Measurements from ENCODE around the gene AADACL3.

AADACL3 gene

DNA sequence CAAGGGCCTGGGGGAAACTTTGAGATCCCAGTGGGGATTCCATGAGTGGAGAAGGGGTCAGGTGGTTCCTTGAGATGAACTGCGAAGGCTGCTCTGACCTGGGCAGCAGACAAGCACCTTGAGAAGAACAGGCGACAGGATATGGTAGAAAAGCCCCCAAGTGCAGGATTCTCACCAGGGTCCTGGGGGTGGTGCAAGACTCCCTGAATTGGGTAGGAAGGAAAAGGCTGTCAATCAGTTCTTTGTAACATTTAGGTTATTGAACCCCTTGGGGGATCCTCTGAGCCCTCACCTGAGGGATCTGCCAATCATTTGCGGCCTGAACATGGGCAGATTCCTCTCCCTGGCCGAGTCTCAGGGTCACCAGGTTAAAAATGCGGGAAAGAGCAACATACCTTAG is 55.3 kb downstream of the AADACL3 start:
- no peak for DNase-seq (ENCODE audit: low read depth)
- TF ChIP-seq, protein P1, sequence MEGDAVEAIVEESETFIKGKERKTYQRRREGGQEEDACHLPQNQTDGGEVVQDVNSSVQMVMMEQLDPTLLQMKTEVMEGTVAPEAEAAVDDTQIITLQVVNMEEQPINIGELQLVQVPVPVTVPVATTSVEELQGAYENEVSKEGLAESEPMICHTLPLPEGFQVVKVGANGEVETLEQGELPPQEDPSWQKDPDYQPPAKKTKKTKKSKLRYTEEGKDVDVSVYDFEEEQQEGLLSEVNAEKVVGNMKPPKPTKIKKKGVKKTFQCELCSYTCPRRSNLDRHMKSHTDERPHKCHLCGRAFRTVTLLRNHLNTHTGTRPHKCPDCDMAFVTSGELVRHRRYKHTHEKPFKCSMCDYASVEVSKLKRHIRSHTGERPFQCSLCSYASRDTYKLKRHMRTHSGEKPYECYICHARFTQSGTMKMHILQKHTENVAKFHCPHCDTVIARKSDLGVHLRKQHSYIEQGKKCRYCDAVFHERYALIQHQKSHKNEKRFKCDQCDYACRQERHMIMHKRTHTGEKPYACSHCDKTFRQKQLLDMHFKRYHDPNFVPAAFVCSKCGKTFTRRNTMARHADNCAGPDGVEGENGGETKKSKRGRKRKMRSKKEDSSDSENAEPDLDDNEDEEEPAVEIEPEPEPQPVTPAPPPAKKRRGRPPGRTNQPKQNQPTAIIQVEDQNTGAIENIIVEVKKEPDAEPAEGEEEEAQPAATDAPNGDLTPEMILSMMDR (conservative IDR thresholded peaks at IDR 0.05; ENCODE audit: control insufficient read depth, insufficient read depth, low read depth, low read length), result no peak

DNA sequence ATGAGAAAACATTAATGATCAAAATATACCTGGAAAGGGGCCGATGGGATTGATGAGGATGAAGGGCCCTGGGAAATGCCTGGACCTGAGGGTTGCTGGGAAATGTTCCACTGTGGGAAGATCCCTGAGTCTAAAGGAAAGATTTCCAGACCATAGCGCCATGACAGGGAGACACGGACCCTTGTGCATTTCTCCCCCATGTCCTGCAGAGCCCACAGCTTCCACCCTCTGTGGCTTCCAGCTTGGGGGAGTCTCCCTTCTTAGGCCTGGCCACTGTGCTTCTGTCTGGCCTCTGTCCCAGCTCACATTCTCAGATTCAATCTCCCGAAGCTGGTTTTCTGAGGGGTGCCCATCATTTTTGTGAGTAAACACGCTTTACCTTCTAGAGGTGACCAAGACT is 56.6 kb downstream of the AADACL3 start:
- TF ChIP-seq, protein P1 (conservative IDR thresholded peaks at IDR 0.05; ENCODE audit: control insufficient read depth, insufficient read depth, low read depth, low read length), result no peak
- no peak for DNase-seq (ENCODE audit: low read depth)
- no peak overlapping the region for H3K4me3 ChIP-seq (ENCODE audit: control insufficient read depth, low read depth, low read length)

More for the DNA sequence above, 55.3 kb downstream of the AADACL3 start:
- H3K4me3 ChIP-seq (ENCODE audit: control insufficient read depth, low read depth, low read length), result no peak overlapping the region

DNA sequence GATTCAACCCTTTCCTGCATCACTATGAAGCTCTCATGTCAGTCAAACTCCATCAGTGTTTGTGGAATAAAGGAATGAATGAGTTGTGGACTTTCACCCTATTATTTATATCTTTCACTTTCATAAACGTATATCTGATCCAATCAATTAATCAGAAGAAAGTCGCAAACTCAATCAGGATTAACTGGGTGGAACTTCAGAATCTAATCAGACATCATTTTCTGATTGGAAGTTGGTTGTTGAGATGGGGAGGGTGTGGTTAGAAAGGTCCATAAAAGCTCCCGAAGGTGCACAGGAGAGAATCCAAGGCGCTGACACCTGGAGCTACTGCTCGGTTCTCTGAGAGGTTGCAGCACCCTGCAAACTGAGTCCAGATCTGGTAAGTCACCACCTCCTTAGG is 57.5 kb downstream of the AADACL3 start, which contains the start of gene PRAMEF12:
PRAMEF12 (plus strand) TSS at position 301 of the 400 bp plus-strand sequence. CDS start 1,130 bp downstream, outside the sequence.
- TF ChIP-seq, protein P1 (conservative IDR thresholded peaks at IDR 0.05; ENCODE audit: control insufficient read depth, insufficient read depth, low read depth, low read length), result no peak
- no peak within 1 kb of the TSS for H3K4me3 ChIP-seq (ENCODE audit: control insufficient read depth, low read depth, low read length)
- DNase-seq (ENCODE audit: low read depth), result no peak

DNA sequence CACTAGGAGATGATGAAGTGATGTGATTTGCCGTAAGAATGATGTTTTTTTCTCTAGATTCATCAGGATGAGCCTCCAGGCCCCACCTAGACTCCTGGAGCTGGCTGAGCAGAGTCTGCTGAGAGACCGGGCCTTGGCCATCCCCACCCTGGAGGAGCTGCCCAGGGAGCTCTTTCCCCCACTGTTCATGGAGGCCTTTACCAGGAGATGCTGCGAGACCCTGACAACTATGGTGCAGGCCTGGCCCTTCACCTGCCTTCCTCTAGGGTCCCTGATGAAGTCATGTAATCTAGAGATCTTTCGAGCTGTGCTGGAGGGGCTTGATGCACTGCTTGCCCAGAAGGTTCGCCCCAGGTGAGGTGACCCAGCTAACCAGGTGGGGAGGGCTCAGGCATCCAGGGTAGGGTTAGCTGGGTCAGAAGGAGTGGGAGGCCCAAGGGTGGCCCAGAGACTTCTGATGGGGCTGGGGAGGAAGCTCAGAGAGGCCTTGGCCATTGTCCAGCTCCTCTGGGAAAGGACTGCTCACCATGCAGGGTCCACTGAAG is 59.0 kb downstream of the AADACL3 start:
- DNase-seq (ENCODE audit: low read depth), result no peak
- H3K4me3 ChIP-seq (ENCODE audit: control insufficient read depth, low read depth, low read length), result no peak overlapping the region
- TF ChIP-seq, protein P1 (conservative IDR thresholded peaks at IDR 0.05; ENCODE audit: control insufficient read depth, insufficient read depth, low read depth, low read length), result no peak

DNA sequence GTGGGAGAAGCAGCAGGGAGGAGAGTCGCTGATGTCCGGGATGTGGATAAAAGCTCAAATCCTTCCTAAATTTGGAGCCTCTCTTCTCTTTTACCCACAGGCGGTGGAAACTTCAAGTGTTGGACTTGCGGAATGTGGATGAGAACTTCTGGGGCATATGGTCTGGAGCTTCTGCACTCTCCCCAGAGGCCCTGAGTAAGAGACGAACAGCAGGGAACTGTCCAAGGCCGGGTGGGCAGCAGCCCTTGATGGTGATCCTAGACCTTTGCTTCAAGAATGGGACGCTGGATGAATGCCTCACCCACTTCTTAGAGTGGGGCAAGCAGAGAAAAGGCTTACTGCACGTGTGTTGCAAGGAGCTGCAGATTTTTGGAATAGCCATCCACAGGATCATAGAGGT is 59.5 kb downstream of the AADACL3 start:
- DNase-seq (ENCODE audit: low read depth), result no peak
- H3K4me3 ChIP-seq (ENCODE audit: control insufficient read depth, low read depth, low read length), result no peak overlapping the region
- TF ChIP-seq, protein P1 (conservative IDR thresholded peaks at IDR 0.05; ENCODE audit: control insufficient read depth, insufficient read depth, low read depth, low read length), result no peak

DNA sequence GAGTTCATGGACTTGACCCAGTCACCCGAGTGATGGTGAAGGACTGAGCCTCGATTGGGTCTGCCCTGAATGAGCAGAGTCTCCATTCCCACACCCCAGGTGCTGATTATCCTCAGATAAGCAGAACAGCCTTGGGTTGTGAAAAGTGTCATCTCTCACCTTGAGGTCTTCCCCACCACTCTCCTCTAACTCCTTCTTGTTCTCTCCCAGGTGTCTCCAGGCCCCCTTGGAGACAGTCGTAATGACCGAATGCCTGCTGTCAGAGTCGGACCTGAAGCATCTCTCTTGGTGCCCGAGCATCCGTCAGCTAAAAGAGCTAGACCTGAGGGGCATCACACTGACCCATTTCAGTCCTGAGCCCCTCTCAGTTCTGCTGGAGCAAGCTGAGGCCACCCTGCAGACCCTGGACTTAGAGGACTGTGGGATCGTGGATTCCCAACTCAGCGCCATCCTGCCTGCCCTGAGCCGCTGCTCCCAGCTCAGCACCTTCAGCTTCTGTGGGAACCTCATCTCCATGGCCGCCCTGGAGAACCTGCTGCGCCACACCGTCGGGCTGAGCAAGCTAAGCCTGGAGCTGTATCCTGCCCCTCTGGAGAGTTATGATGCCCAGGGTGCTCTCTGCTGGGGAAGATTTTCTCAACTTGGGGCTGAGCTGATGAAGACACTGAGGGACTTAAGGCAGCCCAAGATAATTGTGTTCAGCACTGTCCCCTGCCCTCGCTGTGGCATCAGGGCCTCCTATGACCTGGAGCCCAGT is 61.1 kb downstream of the AADACL3 start:
- TF ChIP-seq, protein P1 (conservative IDR thresholded peaks at IDR 0.05; ENCODE audit: control insufficient read depth, insufficient read depth, low read depth, low read length), result no peak
- DNase-seq (ENCODE audit: low read depth), result no peak
- H3K4me3 ChIP-seq (ENCODE audit: control insufficient read depth, low read depth, low read length), result no peak overlapping the region

All from fibroblast of mammary gland (primary cell).